CD14-positive monocyte (primary cell): ENCODE measurements around the gene CISD3. TPM values are rescaled to one million over a fixed set of nuclear protein-coding genes. Genes with fewer than 3 reads are reported as not detected.

Experiments used
- DNase-seq, 3 donors: peaks; one replicate each; pipeline ENCODE4 v3.0.0-alpha.2; 2011 to 2022
- H2AFZ ChIP-seq: 2 replicates; pipeline ENCODE4 v1.6.0; 2012; ENCODE audit warnings: mild to moderate bottlenecking, low read depth, low read length, inconsistent platforms; ENCODE audit not compliant: insufficient read depth, poor library complexity, severe bottlenecking
- H3K27ac ChIP-seq, 2 donors: 1 replicate in 1 of 2; 2 replicates in 1 of 2; pipeline ENCODE4 v1.5.1; 2012 to 2013; ENCODE audit warnings: low read length in 2 of 2, control low read depth in 1 of 2, inconsistent platforms in 1 of 2, low read depth in 1 of 2, mild to moderate bottlenecking in 1 of 2
- H3K27me3 ChIP-seq, 2 donors: one replicate each; pipeline versions ENCODE4 v1.6.0 to v1.6.1; 2011 to 2013; ENCODE audit warnings: low read length in 2 of 2; ENCODE audit not compliant: control insufficient read depth in 2 of 2, insufficient read depth in 2 of 2
- H3K36me3 ChIP-seq, 2 donors: replicated peaks in 1 of 2; 1 replicate in 1 of 2; 2 replicates in 1 of 2; pipeline versions ENCODE4 v1.5.1 to v1.6.1; 2012 to 2013; ENCODE audit warnings: low read length in 2 of 2, control low read depth in 1 of 2, inconsistent platforms in 1 of 2, mild to moderate bottlenecking in 1 of 2; ENCODE audit not compliant: insufficient read depth in 2 of 2, control insufficient read depth in 1 of 2
- H3K4me1 ChIP-seq, 2 donors: 1 replicate in 1 of 2; 2 replicates in 1 of 2; pipeline versions ENCODE4 v1.5.1 to v1.6.1; 2012 to 2013; ENCODE audit warnings: low read length in 2 of 2, control low read depth in 1 of 2, inconsistent platforms in 1 of 2, mild to moderate bottlenecking in 1 of 2, moderate library complexity in 1 of 2; ENCODE audit not compliant: insufficient read depth in 2 of 2, control insufficient read depth in 1 of 2
- H3K4me2 ChIP-seq: replicated peaks from 2 replicates; pipeline ENCODE3; 2012; ENCODE audit warnings: low read length, moderate library complexity, mild to moderate bottlenecking; ENCODE audit not compliant: poor library complexity, severe bottlenecking; ENCODE audit errors: extremely low read depth
- H3K4me3 ChIP-seq, 3 experiments: fragments of 200-600 bp in 1 of 3; sonication (generic) in 1 of 3; replicated peaks in 1 of 3; 1 replicate in 2 of 3; 2 replicates in 1 of 3; pipeline ENCODE4 v1.5.1; 2011 to 2013; ENCODE audit warnings: low read length in 3 of 3, mild to moderate bottlenecking in 3 of 3, control low read depth in 2 of 3, low read depth in 2 of 3, inconsistent platforms in 1 of 3, moderate library complexity in 1 of 3
- H3K79me2 ChIP-seq: 2 replicates; pipeline ENCODE4 v1.6.0; 2012; ENCODE audit warnings: mild to moderate bottlenecking, control low read depth, inconsistent platforms, low read length, moderate library complexity; ENCODE audit not compliant: insufficient read depth
- H3K9ac ChIP-seq: 2 replicates; pipeline ENCODE4 v1.6.0; 2017; ENCODE audit warnings: low read length, mild to moderate bottlenecking; ENCODE audit not compliant: insufficient read depth, poor library complexity, severe bottlenecking
- H3K9me3 ChIP-seq, 2 donors: replicated peaks in 1 of 2; 1 replicate in 1 of 2; 2 replicates in 1 of 2; pipeline versions ENCODE4 v1.5.1 to v1.6.1; 2012 to 2013; ENCODE audit warnings: low read length in 2 of 2, control low read depth in 1 of 2; ENCODE audit not compliant: control insufficient read depth in 1 of 2, insufficient read depth in 1 of 2
- H4K20me1 ChIP-seq: 2 replicates; pipeline ENCODE4 v1.6.0; 2012; ENCODE audit warnings: mild to moderate bottlenecking, low read length, control low read depth, moderate library complexity; ENCODE audit not compliant: insufficient read depth
- H3K27ac Mint-ChIP-seq, 7 donors: one replicate each; pipeline ENCODE4 v1.8.0; 2020; ENCODE audit warnings: mild to moderate bottlenecking in 7 of 7, mixed read lengths in 7 of 7, moderate library complexity in 6 of 7, inconsistent platforms in 2 of 7
- H3K27me3 Mint-ChIP-seq, 3 donors: one replicate each; pipeline ENCODE4 v1.8.0; 2021 to 2022; ENCODE audit warnings: low read depth in 3 of 3, mild to moderate bottlenecking in 3 of 3, mixed read lengths in 3 of 3, moderate library complexity in 3 of 3, inconsistent platforms in 1 of 3
- H3K36me3 Mint-ChIP-seq, 2 donors: one replicate each; pipeline ENCODE4 v1.8.0; 2020; ENCODE audit warnings: mixed read lengths in 2 of 2, inconsistent platforms in 1 of 2, mild to moderate bottlenecking in 1 of 2
- H3K4me1 Mint-ChIP-seq: one replicate; pipeline ENCODE4 v1.8.0; 2020; ENCODE audit warnings: mild to moderate bottlenecking, mixed read lengths
- H3K4me3 Mint-ChIP-seq, 2 donors: one replicate each; pipeline ENCODE4 v1.8.0; 2020; ENCODE audit warnings: mild to moderate bottlenecking in 2 of 2, mixed read lengths in 2 of 2, moderate library complexity in 1 of 2
- H3K9me3 Mint-ChIP-seq, 7 donors: one replicate each; pipeline ENCODE4 v1.8.0; 2020 to 2022; ENCODE audit warnings: mixed read lengths in 7 of 7, mild to moderate bottlenecking in 6 of 7, moderate library complexity in 6 of 7, inconsistent platforms in 2 of 7
- WGBS: methylation state at CpG from one replicate; pipeline ENCODE4 v1.1.5; 2013; ENCODE audit warnings: missing lambda C conversion rate; ENCODE audit not compliant: insufficient coverage; 5-methylcytosine and 5-hydroxymethylcytosine counted together
- intact Hi-C, 2 donors: fragments of 100-400 bp; cut with micrococcal nuclease; formaldehyde crosslinking; loops; one replicate each; pipeline versions ENCODE4 v1.15.0 to v1.15.1; 2023
- polyA plus RNA-seq, 3 donors: library from polyadenylated mRNA; depleted of rRNA in 1 of 3; unstranded in 2 of 3; stranded (reverse) in 1 of 3; fragments of 300-500 nt in 2 of 3; fragments of >200 nt in 1 of 3; fragmentation: Illumina TruSeq in 2 of 3; gene quantifications; 1 replicate in 2 of 3; 2 replicates in 1 of 3; pipeline ENCODE4 v1.2.3, GENCODE V29; 2012 to 2021
- TF ChIP-seq, protein P1 (sequence below): fragments of 200-600 bp; IDR thresholded peaks from one replicate; pipeline ENCODE4 v1.8.0; 2022; ENCODE audit warnings: antibody characterized with exemption, mild to moderate bottlenecking

CISD3 gene
- polyA plus RNA-seq, 3 donors, result 7.1 to 61.2 (median 53.4) TPM

DNA sequence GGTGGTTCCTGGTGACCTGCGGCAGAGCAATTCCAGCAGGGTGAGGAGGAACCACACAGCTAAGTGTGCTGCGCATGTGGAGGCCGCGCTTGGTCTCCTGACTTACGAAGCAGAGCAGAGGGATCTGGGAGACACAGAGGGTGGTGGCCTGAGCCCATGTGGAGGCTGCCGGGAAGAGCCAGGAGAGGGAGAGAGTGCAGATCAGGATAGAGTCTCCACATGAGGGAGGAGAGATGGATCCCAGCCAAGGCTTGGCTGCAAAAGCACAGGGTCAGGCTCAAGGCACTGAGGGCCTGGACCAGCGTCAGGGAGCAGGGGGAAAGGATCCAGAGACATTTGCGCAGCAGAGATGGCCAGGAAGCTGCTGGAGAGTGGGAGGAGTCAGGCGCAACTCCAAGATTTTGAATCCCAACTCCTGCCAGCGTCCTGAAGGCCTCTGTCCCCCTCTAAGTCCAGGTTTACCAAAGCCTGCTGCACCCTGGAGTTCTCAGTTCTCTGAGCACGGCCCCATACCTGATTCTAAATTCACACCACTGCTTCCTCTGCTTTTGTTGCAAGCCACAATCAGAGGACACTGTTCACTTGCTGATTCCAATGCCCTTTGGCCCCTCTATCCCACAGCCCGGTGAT is 36.3 kb upstream of the CISD3 start:
- intact Hi-C loops, result no loop called here
- Mint-ChIP-seq H3K4me1 (peaks cover 16% of the 10 kb centered on the region), H3K4me3 (no peak overlapping the region), H3K27ac (peak overlapping the region in 1 of 7 donors; percentile 49), H3K27me3 (peaks cover 3 to 16% (median 4%) of the 10 kb centered on the region in 3 donors), H3K36me3 (no peaks in the 10 kb centered on the region), H3K9me3 (no peaks in the 10 kb centered on the region)
- H3K4me1 ChIP-seq, result peaks cover 7 to 8% of the 10 kb centered on the region in 2 donors
- H3K4me3 ChIP-seq, result no peak overlapping the region
- no peaks in the 10 kb centered on the region for H3K36me3 ChIP-seq
- no peak overlapping the region for H3K9ac ChIP-seq
- WGBS, result 98% methylated on average over 10 of the region's 12 CpGs
- H4K20me1 ChIP-seq, result no peaks in the 10 kb centered on the region
- TF ChIP-seq, protein P1, sequence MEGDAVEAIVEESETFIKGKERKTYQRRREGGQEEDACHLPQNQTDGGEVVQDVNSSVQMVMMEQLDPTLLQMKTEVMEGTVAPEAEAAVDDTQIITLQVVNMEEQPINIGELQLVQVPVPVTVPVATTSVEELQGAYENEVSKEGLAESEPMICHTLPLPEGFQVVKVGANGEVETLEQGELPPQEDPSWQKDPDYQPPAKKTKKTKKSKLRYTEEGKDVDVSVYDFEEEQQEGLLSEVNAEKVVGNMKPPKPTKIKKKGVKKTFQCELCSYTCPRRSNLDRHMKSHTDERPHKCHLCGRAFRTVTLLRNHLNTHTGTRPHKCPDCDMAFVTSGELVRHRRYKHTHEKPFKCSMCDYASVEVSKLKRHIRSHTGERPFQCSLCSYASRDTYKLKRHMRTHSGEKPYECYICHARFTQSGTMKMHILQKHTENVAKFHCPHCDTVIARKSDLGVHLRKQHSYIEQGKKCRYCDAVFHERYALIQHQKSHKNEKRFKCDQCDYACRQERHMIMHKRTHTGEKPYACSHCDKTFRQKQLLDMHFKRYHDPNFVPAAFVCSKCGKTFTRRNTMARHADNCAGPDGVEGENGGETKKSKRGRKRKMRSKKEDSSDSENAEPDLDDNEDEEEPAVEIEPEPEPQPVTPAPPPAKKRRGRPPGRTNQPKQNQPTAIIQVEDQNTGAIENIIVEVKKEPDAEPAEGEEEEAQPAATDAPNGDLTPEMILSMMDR, result no peak
- no peak for DNase-seq
- no peak overlapping the region for H3K4me2 ChIP-seq
- H3K27me3 ChIP-seq, result no peaks in the 10 kb centered on the region
- no peak overlapping the region for H2AFZ ChIP-seq
- no peak overlapping the region for H3K27ac ChIP-seq
- H3K9me3 ChIP-seq, result no peaks in the 10 kb centered on the region
- H3K79me2 ChIP-seq, result no peaks in the 10 kb centered on the region

DNA sequence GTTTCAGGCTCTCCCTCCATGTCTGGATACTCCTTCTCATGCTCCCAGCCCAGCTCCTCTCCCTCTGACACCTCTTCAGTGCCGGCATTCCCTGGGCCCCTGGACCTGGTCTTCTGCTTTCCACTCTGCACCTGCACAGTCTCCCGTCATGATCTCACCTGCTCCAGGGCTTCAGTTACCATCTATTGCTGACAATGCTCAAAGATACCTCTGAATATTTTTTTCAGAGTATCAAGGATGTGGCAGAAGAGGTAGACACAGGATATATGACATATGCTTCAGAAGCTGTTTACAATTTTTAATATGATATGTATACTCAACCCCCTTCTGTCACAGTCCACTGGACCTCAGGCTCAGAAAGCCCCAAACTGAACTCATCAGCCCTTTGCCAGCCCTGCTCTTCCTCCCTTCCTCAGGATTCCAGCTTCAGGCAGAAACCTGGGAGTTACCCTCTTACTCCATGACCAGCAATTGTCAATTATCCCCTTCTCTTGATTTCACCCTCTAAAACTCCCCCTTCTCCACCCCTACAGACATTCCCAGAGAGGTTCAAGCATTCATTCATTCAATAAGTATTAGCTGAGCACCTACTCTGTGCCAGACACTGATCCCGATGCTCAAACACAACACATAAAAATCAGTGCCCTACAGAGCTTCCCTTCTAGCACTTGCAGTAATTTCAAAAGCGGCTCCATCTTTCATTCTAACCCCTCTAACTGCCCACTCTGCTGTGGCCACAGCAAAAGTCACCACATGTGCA is 32.9 kb upstream of the CISD3 start:
- Histone ChIP-seq H3K9me3 (no peaks in the 10 kb centered on the region), H3K27ac (no peak overlapping the region), H2AFZ (no peak overlapping the region), H3K9ac (no peak overlapping the region), H4K20me1 (no peaks in the 10 kb centered on the region), H3K4me3 (no peak overlapping the region), H3K4me1 (peaks cover 30 to 33% of the 10 kb centered on the region in 2 donors), H3K79me2 (no peaks in the 10 kb centered on the region), H3K36me3 (no peaks in the 10 kb centered on the region), H3K27me3 (no peaks in the 10 kb centered on the region), H3K4me2 (no peak overlapping the region)
- peaks cover 0 to 2% (median 0%) of the 10 kb centered on the region in 7 donors for H3K9me3 Mint-ChIP-seq
- WGBS, result 92% methylated on average over 3 of the region's 4 CpGs
- TF ChIP-seq, protein P1, result no peak
- H3K27me3 Mint-ChIP-seq, result peaks cover 6 to 26% (median 9%) of the 10 kb centered on the region in 3 donors
- peaks cover 0 to 1% of the 10 kb centered on the region in 2 donors for H3K36me3 Mint-ChIP-seq
- intact Hi-C loops, result no loop called here
- no peak overlapping the region for H3K4me3 Mint-ChIP-seq
- H3K27ac Mint-ChIP-seq, result peak overlapping the region in 2 of 7 donors; percentile 7 to 21
- DNase-seq, result no peak
- H3K4me1 Mint-ChIP-seq, result peaks cover 42% of the 10 kb centered on the region
